SK-N-SH treated with all-trans-retinoic acid at 6 μM for 48 hours (cell line): ENCODE measurements around the gene SMARCD1.

Experiments
- CREB5 ChIP-seq: fragments of 250-450 bp; sonication (Bioruptor Pico); IDR thresholded peaks from 2 replicates; pipeline ENCODE4 v1.5.1; 2020; ENCODE audit warnings: low read depth, mild to moderate bottlenecking, moderate library complexity
- ISL1 ChIP-seq: fragments of 250-450 bp; sonication (Bioruptor Pico); IDR thresholded peaks from 2 replicates; pipeline ENCODE4 v2.1.2; 2022; ENCODE audit warnings: mild to moderate bottlenecking, moderate library complexity
- OSR1 ChIP-seq: fragments of 250-450 bp; sonication (Bioruptor Pico); IDR thresholded peaks from 2 replicates; pipeline ENCODE4 v1.8.0; 2022; ENCODE audit warnings: moderate library complexity, mild to moderate bottlenecking, inconsistent platforms
- PPARA ChIP-seq: fragments of 250-450 bp; sonication (Bioruptor Pico); IDR thresholded peaks from 2 replicates; pipeline ENCODE4 v1.5.0; 2020; ENCODE audit warnings: mild to moderate bottlenecking, borderline replicate concordance
- ZFP30 ChIP-seq: fragments of 450-650 bp; formaldehyde crosslinking; IDR thresholded peaks from 2 replicates; pipeline ENCODE4 v1.5.0; 2022; ENCODE audit warnings: mild to moderate bottlenecking, moderate library complexity
- TF ChIP-seq, protein P1 (sequence below): fragments of 250-450 bp; sonication (Bioruptor Pico); IDR thresholded peaks from 2 replicates; pipeline ENCODE4 v1.8.0; 2020; ENCODE audit warnings: mild to moderate bottlenecking, moderate library complexity, borderline replicate concordance

DNA sequence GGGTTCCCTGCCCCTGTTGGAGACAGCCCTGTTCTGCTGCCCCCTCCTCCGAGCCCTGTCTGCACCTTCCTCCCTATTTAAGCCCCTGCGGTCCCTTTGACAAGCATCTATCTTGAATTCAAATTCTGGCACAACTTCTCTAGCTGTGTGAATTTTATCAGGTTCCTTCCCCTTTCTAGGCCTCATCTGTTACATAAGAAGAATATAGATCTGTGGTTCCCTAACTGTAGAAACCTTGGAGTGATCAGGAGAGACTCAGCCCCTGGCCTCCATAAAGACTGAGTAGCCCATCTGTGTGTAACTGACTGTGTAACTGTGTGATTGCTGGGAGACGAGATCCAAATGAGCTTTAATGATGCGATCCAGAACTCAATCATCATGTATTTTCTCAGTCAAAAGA, 46.8 kb upstream of the SMARCD1 start:
- no peak for TF ChIP-seq ZFP30
- TF ChIP-seq, protein P1, sequence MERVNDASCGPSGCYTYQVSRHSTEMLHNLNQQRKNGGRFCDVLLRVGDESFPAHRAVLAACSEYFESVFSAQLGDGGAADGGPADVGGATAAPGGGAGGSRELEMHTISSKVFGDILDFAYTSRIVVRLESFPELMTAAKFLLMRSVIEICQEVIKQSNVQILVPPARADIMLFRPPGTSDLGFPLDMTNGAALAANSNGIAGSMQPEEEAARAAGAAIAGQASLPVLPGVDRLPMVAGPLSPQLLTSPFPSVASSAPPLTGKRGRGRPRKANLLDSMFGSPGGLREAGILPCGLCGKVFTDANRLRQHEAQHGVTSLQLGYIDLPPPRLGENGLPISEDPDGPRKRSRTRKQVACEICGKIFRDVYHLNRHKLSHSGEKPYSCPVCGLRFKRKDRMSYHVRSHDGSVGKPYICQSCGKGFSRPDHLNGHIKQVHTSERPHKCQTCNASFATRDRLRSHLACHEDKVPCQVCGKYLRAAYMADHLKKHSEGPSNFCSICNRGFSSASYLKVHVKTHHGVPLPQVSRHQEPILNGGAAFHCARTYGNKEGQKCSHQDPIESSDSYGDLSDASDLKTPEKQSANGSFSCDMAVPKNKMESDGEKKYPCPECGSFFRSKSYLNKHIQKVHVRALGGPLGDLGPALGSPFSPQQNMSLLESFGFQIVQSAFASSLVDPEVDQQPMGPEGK = no peak
- TF ChIP-seq PPARA (CRISPR knock-in tag) = no peak
- no peak for TF ChIP-seq ISL1
- TF ChIP-seq OSR1 (CRISPR knock-in tag) = no peak
- TF ChIP-seq CREB5 (CRISPR knock-in tag) = no peak
